SH-SY5Y (cell line): ENCODE results near the gene TNRC18.

Experiments used
- GATA2 ChIP-seq: IDR thresholded peaks from 2 replicates; pipeline ENCODE4 v1.6.1; 2011; ENCODE audit warnings: mild to moderate bottlenecking, low read depth, low read length
- GATA3 ChIP-seq: IDR thresholded peaks from 2 replicates; pipeline ENCODE4 v1.6.1; 2011; ENCODE audit warnings: low read depth, mild to moderate bottlenecking, low read length, moderate library complexity

DNA sequence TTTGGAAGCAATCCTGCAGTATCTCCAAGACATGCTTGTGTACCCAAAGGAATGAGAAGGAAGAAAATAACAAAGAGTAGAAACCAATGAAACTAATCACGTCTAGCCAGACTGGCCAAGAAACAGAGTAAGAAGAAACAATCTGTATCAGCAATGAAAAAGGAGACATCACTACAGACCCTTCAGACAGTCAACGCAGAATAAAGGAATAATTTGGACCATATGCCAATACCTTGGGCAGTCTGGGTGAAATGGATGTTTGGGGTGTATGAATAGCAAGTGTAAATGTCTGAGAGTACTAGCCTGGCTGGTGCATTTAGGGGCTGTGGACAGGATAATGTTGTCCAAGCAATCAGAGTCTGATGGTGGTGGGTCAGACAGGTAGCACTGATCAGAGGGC, 79.8 kb downstream of the TNRC18 start:
- TF ChIP-seq GATA2: no peak
- no peak for TF ChIP-seq GATA3
